IMR-90 (cell line): ENCODE data around the gene PAFAH1B2. TPM values are rescaled to one million over a fixed set of nuclear protein-coding genes. Genes with fewer than 3 reads are reported as not detected.

Source experiments
- ATAC-seq: fragments of 200-7000 bp; cut with Tn5 transposase; 2 replicates; pipeline ENCODE4 v1.9.1; 2020; ENCODE audit warnings: low read depth, mild to moderate bottlenecking, moderate library complexity
- BruUV-seq: library from RNA; stranded (reverse); fragments of 400-500 nt; replicated peaks from 2 replicates; lab custom pipeline; 2021; lab: Mats Ljungman, UMichigan
- CTCF ChIA-PET: fragments of 300-600 bp; formaldehyde crosslinking; extraction: SDS; loops from one replicate; lab custom pipeline; 2021; ENCODE audit warnings: antibody characterized with exemption; lab: Yijun Ruan, JAX
- POLR2A ChIA-PET: fragments of 300-600 bp; sonication (Branson Sonifier 250); formaldehyde crosslinking; loops from one replicate; lab custom pipeline; 2022; ENCODE audit warnings: antibody characterized with exemption; ENCODE audit not compliant: unreplicated experiment; lab: Charles Lee
- DNase-seq: peaks from one replicate; pipeline ENCODE4 v3.0.0; 2013
- H2AFZ ChIP-seq: replicated peaks from 2 replicates; pipeline ENCODE3; 2013; ENCODE audit warnings: low read length, mild to moderate bottlenecking; ENCODE audit not compliant: poor library complexity
- H2AK5ac ChIP-seq: 2 replicates; pipeline ENCODE4 v1.6.1; 2013; ENCODE audit warnings: low read depth, low read length, inconsistent platforms
- H2AK9ac ChIP-seq: replicated peaks from 2 replicates; pipeline ENCODE3; 2013; ENCODE audit warnings: mild to moderate bottlenecking, low read depth, low read length, moderate library complexity; ENCODE audit not compliant: poor library complexity
- H2BK120ac ChIP-seq: 2 replicates; pipeline ENCODE4 v1.6.1; 2013; ENCODE audit warnings: low read depth, low read length, inconsistent platforms
- H2BK15ac ChIP-seq: 3 replicates; pipeline ENCODE4 v1.6.1; 2013; ENCODE audit warnings: low read depth, low read length, inconsistent platforms
- H2BK20ac ChIP-seq: 2 replicates; pipeline ENCODE4 v1.6.1; 2013; ENCODE audit warnings: low read depth, mild to moderate bottlenecking, inconsistent platforms, low read length, moderate library complexity
- H2BK5ac ChIP-seq: 2 replicates; pipeline ENCODE4 v1.6.1; 2013; ENCODE audit warnings: mild to moderate bottlenecking, low read depth, low read length, inconsistent platforms; ENCODE audit not compliant: poor library complexity, severe bottlenecking
- H3K14ac ChIP-seq: replicated peaks from 2 replicates; pipeline ENCODE4 v1.6.1; 2013; ENCODE audit warnings: low read depth, low read length, inconsistent platforms
- H3K18ac ChIP-seq: 2 replicates; pipeline ENCODE4 v1.6.1; 2013; ENCODE audit warnings: low read depth, low read length, control low read depth
- H3K23ac ChIP-seq: 2 replicates; pipeline ENCODE4 v1.6.1; 2013; ENCODE audit warnings: low read depth, low read length, inconsistent platforms
- H3K27ac ChIP-seq: 2 replicates; pipeline ENCODE4 v1.5.1; 2013; ENCODE audit warnings: mild to moderate bottlenecking, control low read depth, low read length; ENCODE audit not compliant: insufficient read depth
- H3K27me3 ChIP-seq: 2 replicates; pipeline ENCODE4 v1.6.1; 2013; ENCODE audit warnings: low read length; ENCODE audit not compliant: control insufficient read depth, insufficient read depth
- H3K36me3 ChIP-seq: 2 replicates; pipeline ENCODE4 v1.6.1; 2013; ENCODE audit warnings: low read length, mixed read lengths; ENCODE audit not compliant: control insufficient read depth, insufficient read depth
- H3K4ac ChIP-seq: 2 replicates; pipeline ENCODE4 v1.6.1; 2013; ENCODE audit warnings: low read depth, low read length, inconsistent platforms
- H3K4me1 ChIP-seq: 2 replicates; pipeline ENCODE4 v1.6.1; 2013; ENCODE audit warnings: low read length, mixed read lengths; ENCODE audit not compliant: control insufficient read depth, insufficient read depth
- H3K4me2 ChIP-seq: 2 replicates; pipeline ENCODE4 v1.6.1; 2013; ENCODE audit warnings: low read depth, mild to moderate bottlenecking, control low read depth, low read length, moderate library complexity
- H3K4me3 ChIP-seq: 2 replicates; pipeline ENCODE4 v1.5.1; 2013; ENCODE audit warnings: low read depth, mild to moderate bottlenecking, control low read depth, low read length, moderate library complexity; ENCODE audit not compliant: insufficient read depth
- H3K56ac ChIP-seq: 2 replicates; pipeline ENCODE4 v1.6.1; 2013; ENCODE audit warnings: low read length, inconsistent platforms; ENCODE audit not compliant: insufficient read depth; ENCODE audit errors: extremely low read depth
- H3K79me1 ChIP-seq, 2 experiments: 2 replicates each; pipeline ENCODE4 v1.6.1; 2013; ENCODE audit warnings: low read length in 2 of 2, inconsistent platforms in 1 of 2, low read depth in 1 of 2
- H3K9ac ChIP-seq: 2 replicates; pipeline ENCODE4 v1.6.1; 2013; ENCODE audit warnings: low read depth, low read length, control low read depth
- H3K9me1 ChIP-seq: 2 replicates; pipeline ENCODE4 v1.6.1; 2013; ENCODE audit warnings: low read length, inconsistent platforms; ENCODE audit not compliant: insufficient read depth
- H3K9me3 ChIP-seq: 2 replicates; pipeline ENCODE4 v1.6.1; 2013; ENCODE audit warnings: low read length; ENCODE audit not compliant: control insufficient read depth, insufficient read depth
- H4K20me1 ChIP-seq: 2 replicates; pipeline ENCODE4 v1.6.1; 2013; ENCODE audit warnings: low read length, inconsistent platforms; ENCODE audit not compliant: insufficient read depth
- H4K5ac ChIP-seq: 2 replicates; pipeline ENCODE4 v1.6.1; 2013; ENCODE audit warnings: mild to moderate bottlenecking, low read depth, low read length, control low read depth
- H4K8ac ChIP-seq, 2 experiments: 2 replicates each; pipeline ENCODE4 v1.6.1; 2013; ENCODE audit warnings: low read depth in 2 of 2, low read length in 2 of 2, control low read depth in 1 of 2, inconsistent platforms in 1 of 2
- H4K91ac ChIP-seq: 2 replicates; pipeline ENCODE4 v1.6.1; 2013; ENCODE audit warnings: low read depth, low read length, inconsistent platforms; ENCODE audit not compliant: insufficient read depth
- BHLHE40 ChIP-seq: fragments of 150-350 bp; IDR thresholded peaks from 2 replicates; pipeline ENCODE4 v1.6.1; 2016; ENCODE audit warnings: mild to moderate bottlenecking, low read depth, low read length
- CEBPB ChIP-seq: IDR thresholded peaks from 2 replicates; pipeline ENCODE4 v1.6.1; 2012; ENCODE audit warnings: low read depth, low read length, improper control_type of control experiment
- CHD1 ChIP-seq: IDR thresholded peaks from 2 replicates; pipeline ENCODE4 v1.6.1; 2012; ENCODE audit warnings: low read depth, low read length, improper control_type of control experiment
- CTCF ChIP-seq: conservative IDR thresholded peaks from 2 replicates; pipeline ENCODE4 v1.5.1; 2012; ENCODE audit warnings: mild to moderate bottlenecking, low read depth, low read length, improper control_type of control experiment
- ELK1 ChIP-seq: fragments of 150-350 bp; IDR thresholded peaks from 2 replicates; pipeline ENCODE4 v1.6.1; 2016; ENCODE audit warnings: low read depth, mild to moderate bottlenecking, low read length, moderate library complexity, borderline replicate concordance
- FOS ChIP-seq: fragments of 150-350 bp; IDR thresholded peaks from 2 replicates; pipeline ENCODE4 v1.6.1; 2016; ENCODE audit warnings: low read depth, low read length
- MAZ ChIP-seq: IDR thresholded peaks from 2 replicates; pipeline ENCODE4 v1.6.1; 2012; ENCODE audit warnings: low read depth, mild to moderate bottlenecking, low read length, improper control_type of control experiment, moderate library complexity, borderline replicate concordance
- MXI1 ChIP-seq: IDR thresholded peaks from 2 replicates; pipeline ENCODE4 v1.6.1; 2012; ENCODE audit warnings: low read depth, mild to moderate bottlenecking, low read length, moderate library complexity, borderline replicate concordance
- NFE2L2 ChIP-seq: fragments of 150-350 bp; IDR thresholded peaks from 2 replicates; pipeline ENCODE4 v1.6.1; 2016; ENCODE audit warnings: low read depth, mild to moderate bottlenecking, low read length
- POLR2A ChIP-seq: IDR thresholded peaks from 2 replicates; pipeline ENCODE4 v1.6.1; 2012; ENCODE audit warnings: mild to moderate bottlenecking, low read depth, low read length
- RAD21 ChIP-seq: IDR thresholded peaks from 2 replicates; pipeline ENCODE4 v1.6.1; 2012; ENCODE audit warnings: low read length, improper control_type of control experiment
- SMC3 ChIP-seq: fragments of 150-350 bp; IDR thresholded peaks from 2 replicates; pipeline ENCODE4 v1.6.1; 2016; ENCODE audit warnings: low read depth, mild to moderate bottlenecking, antibody characterized with exemption, low read length, moderate library complexity
- USF2 ChIP-seq: fragments of 150-350 bp; IDR thresholded peaks from 2 replicates; pipeline ENCODE4 v1.6.1; 2017; ENCODE audit warnings: mild to moderate bottlenecking, antibody characterized with exemption, low read length, low read depth
- WGBS, 2 experiments: methylation state at CpG; one replicate each; pipeline versions ENCODE4 v1.1.5 to v1.1.7; 2013; ENCODE audit warnings: missing lambda C conversion rate in 2 of 2; ENCODE audit not compliant: insufficient read length in 1 of 2; ENCODE audit errors: extremely low coverage in 2 of 2; 5-methylcytosine and 5-hydroxymethylcytosine counted together
- dilution Hi-C: fragments of 300-500 bp; cut with HindIII; formaldehyde crosslinking; loops from one replicate; pipeline ENCODE4 v1.14.3; 2018; ENCODE audit warnings: low sequenced_read_pairs; ENCODE audit not compliant: unreplicated experiment
- in situ Hi-C: fragments of 300-500 bp; cut with MboI; formaldehyde crosslinking; loops from 3 replicates; pipeline ENCODE4 v1.14.3; 2019; ENCODE audit warnings: low sequenced_read_pairs, inconsistent platforms, mixed read lengths
- intact Hi-C: fragments of 100-400 bp; cut with micrococcal nuclease; formaldehyde crosslinking; loops from 2 replicates; pipeline ENCODE4 v1.10.0; 2022
- polyA plus RNA-seq, 3 experiments: library from polyadenylated mRNA; depleted of rRNA; stranded (reverse); fragments of >200 nt; gene quantifications; 2 replicates each; pipeline ENCODE4 v1.2.3, GENCODE V29; 2012; ENCODE audit warnings: low replicate concordance in 1 of 3
- total RNA-seq: library from RNA; depleted of rRNA; stranded (reverse); fragments of >200 nt; gene quantifications from 2 replicates; pipeline ENCODE4 v1.2.3, GENCODE V29; 2012

The PAFAH1B2 gene
- total and polyA plus RNA-seq, 2 of the 4 experiments (the other 2 are of a cell fraction): 29.8 to 280 TPM

- intact Hi-C loops (loop anchor here (1.0 to 2.0 kb wide), 2 partner anchors 34 to 38 kb away; partner anchors contain the start of gene SIDT2), in situ Hi-C loops (no loop called here), dilution Hi-C loops (no loop called here)
- Histone ChIP-seq H2AK5ac (peak overlapping the region; percentile 84), H3K27ac (peak overlapping the region; percentile 85), H4K5ac (peak overlapping the region; percentile 54), H3K4ac (peak overlapping the region; percentile 93), H2BK15ac (peak overlapping the region; percentile 16; the same call in 1 of the 3 replicates), H4K91ac (peak overlapping the region; percentile 86), H3K4me3 (peak overlapping the region; percentile 73), H3K18ac (peak overlapping the region; percentile 75), H3K9me1 (peaks cover 4% of the 10 kb centered on the region), H3K79me1 (peaks cover 0 to 28% of the 10 kb centered on the region in 2 experiments; a peak in 1 of 4 replicates), H3K4me2 (peak overlapping the region; percentile 95), H4K8ac (peak overlapping the region; percentile 60 to 82), H2BK5ac (peak overlapping the region; percentile 89), H2AK9ac (peak overlapping the region; percentile 99), H3K23ac (peak overlapping the region; percentile 84), H3K9me3 (no peaks in the 10 kb centered on the region), H2BK120ac (peak overlapping the region; percentile 62), H2AFZ (peak overlapping the region; percentile 100), H3K27me3 (no peaks in the 10 kb centered on the region), H3K56ac (peak overlapping the region; percentile 87; the same call in 1 of the 2 replicates), H2BK20ac (no peak overlapping the region), H3K9ac (peak overlapping the region; percentile 96), H3K14ac (peak overlapping the region; percentile 98), H3K4me1 (peaks cover 2% of the 10 kb centered on the region; the same call in 1 of the 2 replicates), H4K20me1 (peaks cover 51% of the 10 kb centered on the region), H3K36me3 (peaks cover 8% of the 10 kb centered on the region)
- POLR2A ChIA-PET: interaction anchor here (0.5 to 1.8 kb wide), 6 partner anchors 18 to 220 kb away, joined by 3 to 14 read pairs (median 4); partner anchors contain the start of gene SIDT2
- WGBS, 2 experiments: 0% methylated on average over 19 of the region's 62 CpGs; no CpG with 5 or more reads in 1 of the 2 experiments
- CTCF ChIA-PET: no interaction called here
- ATAC-seq: peak; percentile 66
- peak; percentile 86 for DNase-seq
- BruUV-seq: no TSS peak
- TF ChIP-seq ELK1 (no peak), SMC3 (no peak), MAZ (no peak), CHD1 (no peak), RAD21 (no peak), CEBPB (no peak), USF2 (no peak), MXI1 (0 out of 2 replicates have a peak, but pooled peaks have one; percentile 14), BHLHE40 (peak; percentile 40; the same call in 1 of the 2 replicates), CTCF (no peak), FOS (peak; percentile 79), NFE2L2 (no peak), POLR2A (peak; percentile 16; the same call in 1 of the 2 replicates)
Measured at GRCh38 chr11:117144477-117145392, 648 bp downstream of the PAFAH1B2 start.
